Ramos (cell line): ENCODE data around the gene HPCAL1.

Experiments
- in situ Hi-C: fragments of 300-500 bp; cut with MboI; formaldehyde crosslinking; loops from one replicate; pipeline ENCODE4 v1.14.3; 2022; ENCODE audit warnings: low sequenced_read_pairs; ENCODE audit not compliant: unreplicated experiment

HPCAL1 gene

DNA sequence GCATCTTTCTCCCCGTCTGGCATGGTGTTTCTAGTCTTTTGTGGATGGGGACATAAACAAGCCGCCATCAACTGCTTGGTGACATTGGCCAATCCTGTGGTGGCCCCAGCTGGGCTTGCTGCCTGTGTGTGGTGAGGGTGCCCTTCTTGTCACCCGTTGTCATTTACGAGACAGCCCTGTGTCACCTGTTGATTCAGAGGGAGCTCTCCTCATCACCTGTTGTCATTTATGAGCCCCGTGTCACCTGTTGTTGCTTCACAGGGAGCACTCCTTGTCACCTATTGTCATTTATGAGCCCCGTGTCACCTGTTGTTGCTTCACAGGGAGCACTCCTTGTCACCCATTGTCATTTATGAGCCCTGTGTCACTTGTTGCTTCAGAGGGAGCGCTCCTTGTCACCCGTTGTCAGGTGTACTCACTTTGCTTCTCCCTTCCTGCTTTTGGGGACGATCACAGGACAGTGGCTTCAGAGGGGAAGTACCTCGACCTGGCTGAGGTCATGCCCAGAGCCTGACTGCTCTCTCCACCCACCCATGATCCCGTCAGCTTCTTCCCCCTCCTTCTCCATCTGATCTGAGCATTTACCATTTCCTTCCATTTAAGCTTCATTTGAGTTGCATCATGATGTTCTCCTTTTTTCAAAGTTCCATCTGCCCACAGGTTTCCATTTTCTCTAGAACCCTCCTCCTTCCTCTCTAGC lies 29.1 kb downstream of the HPCAL1 start:
- in situ Hi-C loops = no loop called here

DNA sequence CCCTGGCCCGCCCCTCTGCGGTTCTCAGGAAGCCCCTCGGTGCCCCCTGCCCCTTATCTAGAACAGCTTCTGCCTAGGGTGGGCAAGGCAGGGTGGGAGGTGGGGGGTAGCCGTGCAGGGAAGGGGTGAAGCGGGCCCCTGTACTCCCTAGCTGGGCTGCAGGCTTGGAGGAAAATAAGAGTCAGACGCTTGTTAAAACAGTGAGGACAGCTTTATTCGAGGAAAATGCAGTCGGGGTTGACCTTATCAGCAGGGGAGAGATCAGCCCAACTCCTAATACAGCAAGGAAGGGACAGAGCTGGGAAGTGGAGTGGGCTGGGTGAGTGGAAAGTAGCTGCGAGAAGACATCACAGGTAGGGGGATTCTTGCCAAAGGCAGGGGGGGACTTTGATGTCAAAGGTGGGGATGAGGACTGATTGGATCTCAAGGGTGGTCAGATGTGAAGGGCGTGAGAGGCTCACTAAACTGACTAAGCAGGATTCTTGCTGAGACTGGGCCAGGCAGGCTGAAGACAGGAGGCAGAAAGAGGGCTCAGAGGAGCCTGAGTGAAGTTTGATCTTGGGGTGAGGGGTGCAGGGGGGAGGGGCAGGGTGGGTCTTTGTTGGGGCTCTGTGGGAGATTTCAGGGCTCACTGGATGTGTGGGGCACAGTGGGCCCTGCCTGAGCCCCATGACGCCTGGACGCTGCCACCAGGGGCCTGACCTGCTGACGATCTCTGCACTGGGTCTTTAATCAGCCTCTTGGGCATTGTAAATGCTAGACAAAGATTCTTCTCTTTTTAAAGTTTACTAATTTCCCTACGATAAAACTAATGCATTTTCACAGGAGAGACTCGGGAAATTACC lies 29.9 kb downstream of the HPCAL1 start:
- in situ Hi-C loops = no loop called here

DNA sequence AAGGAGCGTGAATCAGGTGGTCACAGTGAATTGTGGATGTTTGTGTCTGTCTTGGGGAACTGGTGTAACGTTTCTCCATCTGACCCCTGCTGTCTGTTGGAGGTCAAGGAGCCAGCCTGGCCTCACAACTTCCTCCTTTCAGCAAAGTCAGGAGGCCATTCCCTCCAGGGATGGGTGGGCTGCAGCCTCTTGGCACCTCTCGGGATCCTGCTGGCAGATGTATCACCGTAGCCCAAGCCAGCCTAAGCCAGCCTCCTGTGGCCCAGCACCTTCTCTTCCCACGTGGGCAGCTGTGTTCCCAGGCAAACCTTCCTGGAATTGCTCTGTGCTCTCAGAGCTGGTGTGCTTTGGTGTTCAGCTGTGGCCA lies 30.5 kb downstream of the HPCAL1 start:
- in situ Hi-C loops = no loop called here

- in situ Hi-C loops = no loop called here
Measured at GRCh38 chr2:10333966-10334365, 31.3 kb downstream of the HPCAL1 start.

DNA sequence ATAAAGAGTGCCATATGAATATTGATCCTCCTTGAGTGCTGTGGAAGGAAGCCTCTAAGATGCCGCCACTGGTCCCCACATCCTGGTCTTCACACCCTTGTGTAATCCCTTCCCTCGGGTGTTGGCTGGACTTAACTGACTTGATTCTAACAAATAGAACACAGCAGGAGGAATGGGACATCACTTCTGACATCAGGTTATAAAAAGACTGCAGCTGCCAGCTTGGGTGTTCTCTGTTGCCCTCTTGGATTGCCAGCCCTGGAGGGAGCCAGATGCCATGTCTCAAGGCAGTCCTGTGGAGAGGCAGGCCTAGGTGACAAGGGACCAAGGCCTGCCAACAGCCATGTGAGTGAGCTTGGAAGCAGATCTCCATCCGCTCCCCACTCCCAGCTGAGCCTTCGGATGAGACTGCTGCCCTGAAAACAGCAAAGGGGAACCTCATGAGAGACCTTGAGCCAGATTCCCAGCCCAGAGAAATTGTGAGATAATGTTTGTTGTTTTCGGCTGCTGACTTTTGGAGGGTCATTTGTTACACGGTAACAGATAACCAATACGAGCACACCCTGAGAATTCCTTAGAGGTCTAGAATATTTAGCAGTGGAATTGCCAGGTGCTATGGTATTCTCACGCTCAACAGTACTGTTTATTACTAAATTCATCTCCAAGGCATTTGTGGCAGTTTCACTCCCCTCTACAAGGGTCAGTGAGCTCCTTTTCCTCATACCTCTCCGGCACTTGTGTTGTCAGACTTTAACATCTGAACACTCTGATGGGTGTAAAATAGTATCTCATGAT lies 32.5 kb downstream of the HPCAL1 start:
- in situ Hi-C loops = no loop called here

DNA sequence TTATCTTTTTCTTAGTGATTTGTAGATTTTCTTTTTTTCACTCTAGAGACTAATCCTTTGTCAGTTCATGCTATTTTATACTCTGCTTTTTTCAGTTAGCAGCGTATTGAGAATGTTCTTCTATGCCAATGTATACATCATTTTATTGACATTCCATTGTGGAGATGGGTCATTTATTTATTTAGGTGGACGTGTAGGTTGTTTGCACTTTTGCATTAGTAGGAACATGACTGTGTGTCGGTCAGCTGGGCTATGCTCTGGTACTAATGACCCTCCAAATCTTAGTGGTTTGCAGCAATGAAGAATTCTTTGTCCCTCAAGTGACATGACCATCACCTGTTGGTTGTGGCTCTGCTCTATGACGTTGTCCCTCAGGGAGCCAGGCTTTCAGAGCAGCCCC lies 33.6 kb downstream of the HPCAL1 start:
- in situ Hi-C loops = no loop called here

DNA sequence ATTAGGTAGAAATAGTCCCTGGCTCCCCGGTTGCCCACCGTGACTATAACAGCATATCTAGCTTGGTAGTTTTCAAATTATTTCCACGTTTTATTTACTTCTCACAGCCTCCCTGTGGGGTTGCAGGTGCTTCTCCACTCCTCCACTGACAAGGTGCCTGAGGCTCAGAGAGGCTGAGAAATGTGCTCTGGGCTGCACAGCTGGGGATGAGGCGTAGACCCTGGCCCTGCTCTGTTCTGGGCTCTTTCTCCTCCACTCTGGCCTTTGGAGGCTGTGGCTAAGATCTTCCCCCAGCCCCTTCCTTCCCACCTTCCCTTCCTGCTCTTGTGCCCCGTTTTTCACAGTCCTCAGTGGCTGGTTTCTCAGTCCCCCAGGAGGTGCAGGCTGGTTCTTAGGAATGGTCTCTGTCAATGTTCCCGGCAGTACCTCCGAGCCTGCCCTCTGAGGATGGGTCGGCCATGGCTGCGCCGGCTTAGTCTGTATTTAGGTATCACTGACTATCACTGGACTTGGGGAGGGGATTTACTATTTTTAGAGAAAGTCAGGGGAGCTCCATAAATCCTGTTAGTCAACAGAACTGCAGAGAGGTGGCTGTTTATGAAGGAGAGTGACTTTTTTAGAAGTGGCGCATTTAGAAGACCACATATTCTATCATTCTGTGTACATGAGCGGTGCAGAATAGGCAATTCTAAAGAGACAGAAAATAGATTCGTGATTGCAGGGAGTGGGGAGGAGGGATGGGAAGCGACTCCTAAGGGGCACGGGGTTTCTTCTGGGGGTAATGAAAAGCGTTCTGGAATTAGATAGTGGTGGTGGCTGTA lies 35.0 kb downstream of the HPCAL1 start:
- in situ Hi-C loops = no loop called here

- in situ Hi-C loops = no loop called here
Measured at GRCh38 chr2:10338270-10339188, 35.8 kb downstream of the HPCAL1 start.

- in situ Hi-C loops = no loop called here
Measured at GRCh38 chr2:10339647-10340592, 37.2 kb downstream of the HPCAL1 start.

- in situ Hi-C loops = no loop called here
Measured at GRCh38 chr2:10340593-10340975, 37.9 kb downstream of the HPCAL1 start.

- in situ Hi-C loops = no loop called here
Measured at GRCh38 chr2:10341193-10341592, 38.5 kb downstream of the HPCAL1 start.

- in situ Hi-C loops = no loop called here
Measured at GRCh38 chr2:10342245-10342951, 39.7 kb downstream of the HPCAL1 start.

DNA sequence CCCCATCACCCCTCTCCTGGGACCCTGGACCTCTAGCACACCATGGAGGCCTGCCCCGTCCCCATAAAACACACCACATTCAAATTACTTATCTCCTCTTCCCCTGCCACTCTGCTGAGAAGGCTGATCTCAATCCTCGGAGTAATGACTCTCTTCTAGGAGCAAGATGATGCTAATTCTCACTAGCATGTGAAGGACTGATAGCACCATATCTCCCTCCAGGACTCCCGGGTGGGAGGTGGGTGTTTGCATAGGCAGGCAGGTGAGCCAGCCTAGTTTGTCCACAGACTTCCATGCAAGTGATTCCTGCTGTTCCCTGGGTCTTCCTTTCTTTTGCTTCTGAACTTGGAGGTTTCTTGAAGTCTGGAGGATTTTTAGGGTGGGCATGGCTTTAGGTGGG lies 40.5 kb downstream of the HPCAL1 start:
- in situ Hi-C loops = no loop called here

DNA sequence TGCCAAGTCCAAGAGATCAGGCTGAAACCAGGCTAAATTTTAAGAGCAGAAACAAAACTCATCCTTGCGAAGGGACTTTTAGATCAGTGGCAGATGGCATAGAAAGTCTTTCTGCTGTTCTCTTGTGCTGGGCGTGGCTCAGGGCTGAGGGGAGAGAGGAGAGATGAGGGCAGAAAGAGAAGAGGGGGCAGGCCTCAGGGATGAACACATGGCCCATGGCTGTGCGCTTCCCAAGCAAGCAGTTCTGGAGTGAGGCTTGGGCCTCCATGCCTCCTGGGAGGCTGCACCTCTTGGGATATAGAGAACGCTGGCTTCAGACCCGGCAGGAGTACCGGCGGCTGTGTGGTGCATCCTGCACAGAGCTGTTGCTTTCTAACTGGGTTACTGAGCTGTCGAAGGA lies 41.0 kb downstream of the HPCAL1 start:
- in situ Hi-C loops = no loop called here

- in situ Hi-C loops = no loop called here
Measured at GRCh38 chr2:10344105-10345066, 41.7 kb downstream of the HPCAL1 start.

DNA sequence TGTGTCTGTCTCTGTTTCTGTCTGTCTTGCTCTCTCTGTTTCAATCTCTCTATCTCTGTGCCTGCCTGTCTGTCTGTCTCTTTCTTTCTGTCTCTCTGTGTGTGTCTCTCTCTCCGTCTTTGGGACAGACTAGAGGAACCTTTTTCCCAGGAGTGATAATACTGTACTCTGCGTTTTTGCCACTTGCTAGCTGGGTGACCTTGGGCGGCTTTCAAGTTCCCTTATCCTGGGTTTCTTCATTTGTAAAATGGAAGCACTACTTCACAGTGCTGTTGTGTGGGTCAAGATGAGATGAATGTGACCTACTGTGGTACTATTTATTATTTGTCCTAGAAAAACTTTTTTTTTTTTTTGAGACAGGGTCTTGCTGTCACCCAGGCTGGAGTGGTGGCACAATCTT lies 42.4 kb downstream of the HPCAL1 start:
- in situ Hi-C loops = no loop called here
